GM23248 (cell line): ENCODE results near the gene PAPOLG. TPM values are rescaled to one million over a fixed set of nuclear protein-coding genes. Genes with fewer than 3 reads are reported as not detected.

Source experiments
- DNase-seq: peaks from one replicate; pipeline ENCODE4 v3.0.0-alpha.2; 2015
- H2AFZ ChIP-seq: fragments of 200-600 bp; sonication (generic); 2 replicates; pipeline ENCODE4 v1.6.1; 2016; ENCODE audit warnings: antibody characterized with exemption
- H3F3A ChIP-seq: fragments of 200-600 bp; sonication (generic); 2 replicates; pipeline ENCODE4 v1.6.1; 2016; ENCODE audit warnings: mild to moderate bottlenecking, antibody characterized with exemption, mixed run types; ENCODE audit not compliant: insufficient read depth
- H3K27ac ChIP-seq: fragments of 200-600 bp; sonication (generic); 2 replicates; pipeline ENCODE4 v1.5.1; 2016; ENCODE audit warnings: mild to moderate bottlenecking
- H3K27me3 ChIP-seq: fragments of 200-600 bp; sonication (generic); replicated peaks from 2 replicates; pipeline ENCODE4 v1.6.1; 2016; ENCODE audit warnings: mild to moderate bottlenecking; ENCODE audit not compliant: insufficient read depth
- H3K36me3 ChIP-seq: fragments of 200-600 bp; sonication (generic); 2 replicates; pipeline ENCODE4 v1.6.1; 2016; ENCODE audit warnings: low read depth, mild to moderate bottlenecking
- H3K4me1 ChIP-seq: fragments of 200-600 bp; sonication (generic); 2 replicates; pipeline ENCODE4 v1.6.1; 2016; ENCODE audit warnings: mild to moderate bottlenecking; ENCODE audit not compliant: insufficient read depth
- H3K4me2 ChIP-seq: fragments of 200-600 bp; sonication (generic); one replicate; pipeline ENCODE4 v1.6.1; 2016; ENCODE audit warnings: mild to moderate bottlenecking; ENCODE audit not compliant: unreplicated experiment
- H3K4me3 ChIP-seq: fragments of 200-600 bp; sonication (generic); 2 replicates; pipeline ENCODE4 v1.5.1; 2016; ENCODE audit warnings: mild to moderate bottlenecking
- H3K79me2 ChIP-seq: fragments of 200-600 bp; sonication (generic); 2 replicates; pipeline ENCODE4 v1.6.1; 2016; ENCODE audit warnings: mild to moderate bottlenecking; ENCODE audit not compliant: insufficient read depth
- H3K9ac ChIP-seq: fragments of 200-600 bp; sonication (generic); 2 replicates; pipeline ENCODE4 v1.6.1; 2016; ENCODE audit warnings: mild to moderate bottlenecking
- H3K9me2 ChIP-seq: fragments of 200-600 bp; sonication (generic); 2 replicates; pipeline ENCODE4 v1.6.1; 2016; ENCODE audit warnings: mixed run types, mild to moderate bottlenecking, moderate library complexity; ENCODE audit not compliant: insufficient read depth
- H3K9me3 ChIP-seq: fragments of 200-600 bp; sonication (generic); one replicate; pipeline ENCODE4 v1.6.1; 2017; ENCODE audit warnings: low read depth
- H4K20me1 ChIP-seq: fragments of 200-600 bp; sonication (generic); 2 replicates; pipeline ENCODE4 v1.6.0; 2016; ENCODE audit not compliant: insufficient read depth
- EZH2 ChIP-seq: fragments of 200-600 bp; sonication (generic); IDR thresholded peaks from 2 replicates; pipeline ENCODE4 v1.6.1; 2018; ENCODE audit warnings: antibody characterized with exemption, mild to moderate bottlenecking; ENCODE audit not compliant: insufficient read depth, poor library complexity, severe bottlenecking
- EZH2phosphoT487 ChIP-seq: fragments of 200-600 bp; sonication (generic); IDR thresholded peaks from 2 replicates; pipeline ENCODE4 v1.6.1; 2018; ENCODE audit warnings: antibody characterized with exemption, moderate library complexity, mild to moderate bottlenecking, low read depth; ENCODE audit not compliant: insufficient read depth
- WGBS, 2 experiments: methylation state at CpG; one replicate each; pipeline ENCODE4 v1.1.6; 2015 to 2017; ENCODE audit warnings: low lambda C conversion rate in 2 of 2, low coverage in 1 of 2; ENCODE audit errors: missing lambda C conversion rate in 2 of 2; 5-methylcytosine and 5-hydroxymethylcytosine counted together
- in situ Hi-C: fragments of 300-500 bp; cut with MboI; formaldehyde crosslinking; loops from 2 replicates; pipeline ENCODE4 v1.15.0; 2020
- polyA plus RNA-seq: library from polyadenylated mRNA; unstranded; fragments of >200 nt; fragmentation: Nextera tagmentation; extraction: Ambion mirVana; gene quantifications from 2 replicates; pipeline ENCODE4 v1.2.1, GENCODE V29; 2016
- total RNA-seq: library from RNA; depleted of rRNA; stranded (reverse); fragments of >200 nt; shearing (Covaris generic); gene quantifications from 2 replicates; pipeline ENCODE4 v1.2.3, GENCODE V29; 2014

Gene PAPOLG
- total and polyA plus RNA-seq, 2 experiments from 2014 or later = 8.2 to 10.9 TPM

DNA sequence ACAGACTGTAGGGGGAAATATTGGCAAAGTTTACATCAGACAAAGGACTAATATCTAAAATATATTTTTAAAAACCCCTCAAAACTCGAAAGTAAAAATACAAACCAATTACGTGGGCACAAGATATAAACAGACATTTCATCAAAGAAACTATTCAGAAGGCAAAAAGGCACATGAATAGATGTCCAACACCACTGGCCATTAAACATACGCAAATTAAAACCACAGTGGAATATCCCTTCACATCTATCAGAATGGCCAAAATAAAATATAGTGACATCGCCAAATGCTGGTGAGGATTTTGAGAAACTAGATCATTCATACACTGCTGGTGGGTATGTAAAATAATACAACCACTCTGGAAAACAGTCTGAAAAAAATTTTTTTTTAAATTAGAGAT is 30.6 kb upstream of the PAPOLG start:
- H2AFZ ChIP-seq = no peak overlapping the region
- no peaks in the 10 kb centered on the region for H3K79me2 ChIP-seq
- H3K4me2 ChIP-seq = no peak overlapping the region
- WGBS, 2 experiments = 61 to 63% methylated on average over 4 of the region's 4 CpGs
- no peaks in the 10 kb centered on the region for H3K36me3 ChIP-seq
- no peak for DNase-seq
- H4K20me1 ChIP-seq = no peaks in the 10 kb centered on the region
- H3K9ac ChIP-seq = no peak overlapping the region
- no peaks in the 10 kb centered on the region for H3K9me2 ChIP-seq
- H3K27ac ChIP-seq = no peak overlapping the region
- no peak for TF ChIP-seq EZH2phosphoT487
- no peak for TF ChIP-seq EZH2
- no peaks in the 10 kb centered on the region for H3K9me3 ChIP-seq
- no peaks in the 10 kb centered on the region for H3F3A ChIP-seq
- H3K4me3 ChIP-seq = no peak overlapping the region
- no peaks in the 10 kb centered on the region for H3K4me1 ChIP-seq
- in situ Hi-C loops = no loop called here
- no peaks in the 10 kb centered on the region for H3K27me3 ChIP-seq

- 72 to 77% methylated on average over 5 of the region's 5 CpGs for WGBS, 2 experiments
- no peaks in the 10 kb centered on the region for H3K9me2 ChIP-seq
Observed at GRCh38 chr2:60728855-60729254, 27.2 kb upstream of the PAPOLG start.

GRCh38 chr2:60735496-60736250 is 20.4 kb upstream of the PAPOLG start:
- no peak for TF ChIP-seq EZH2
- TF ChIP-seq EZH2phosphoT487 = no peak
- peak; percentile 20 for DNase-seq

More at GRCh38 chr2:60728855-60729254, 27.2 kb upstream of the PAPOLG start:
- Histone ChIP-seq H4K20me1 (no peaks in the 10 kb centered on the region), H3K4me2 (no peak overlapping the region), H3K27me3 (no peaks in the 10 kb centered on the region), H3K9me3 (no peaks in the 10 kb centered on the region), H3K36me3 (no peaks in the 10 kb centered on the region), H3K9ac (no peak overlapping the region), H3K4me3 (no peak overlapping the region), H3K27ac (no peak overlapping the region), H2AFZ (no peak overlapping the region), H3K4me1 (no peaks in the 10 kb centered on the region), H3K79me2 (no peaks in the 10 kb centered on the region), H3F3A (no peaks in the 10 kb centered on the region)
- TF ChIP-seq EZH2 = no peak
- TF ChIP-seq EZH2phosphoT487 = no peak
- no peak for DNase-seq
- in situ Hi-C loops = no loop called here

DNA sequence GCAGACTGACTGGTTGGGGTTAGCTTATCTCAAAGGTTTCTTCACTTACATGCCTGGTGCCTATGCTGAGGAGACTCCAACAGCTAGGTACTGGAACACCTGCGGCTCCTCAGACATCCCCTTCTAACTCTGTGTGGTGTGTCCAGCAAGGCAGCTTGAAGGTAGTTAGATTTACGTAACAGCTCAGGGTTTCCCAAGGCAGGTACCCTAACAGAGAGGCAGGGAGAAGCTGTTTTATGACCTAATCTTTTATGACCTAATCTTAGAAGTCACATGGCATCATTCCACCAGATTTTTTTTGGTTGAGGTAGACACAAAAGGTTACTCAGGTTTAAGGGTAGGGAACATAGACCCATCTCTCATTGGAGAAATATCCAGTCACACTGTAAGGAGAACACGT is 17.4 kb upstream of the PAPOLG start:
- no peaks in the 10 kb centered on the region for H3K9me2 ChIP-seq
- H3K27ac ChIP-seq = no peak overlapping the region
- no peaks in the 10 kb centered on the region for H3K36me3 ChIP-seq
- no peaks in the 10 kb centered on the region for H3K4me1 ChIP-seq
- no peak for DNase-seq
- in situ Hi-C loops = no loop called here
- H3K4me3 ChIP-seq = no peak overlapping the region
- H4K20me1 ChIP-seq = no peaks in the 10 kb centered on the region
- no peaks in the 10 kb centered on the region for H3F3A ChIP-seq
- H3K4me2 ChIP-seq = no peak overlapping the region
- WGBS, 2 experiments = 71 to 78% methylated on average over 3 of the region's 3 CpGs
- TF ChIP-seq EZH2phosphoT487 (no peak), EZH2 (no peak)
- H3K79me2 ChIP-seq = no peaks in the 10 kb centered on the region
- no peaks in the 10 kb centered on the region for H3K9me3 ChIP-seq
- no peak overlapping the region for H3K9ac ChIP-seq
- no peak overlapping the region for H2AFZ ChIP-seq
- H3K27me3 ChIP-seq = peaks cover 31% of the 10 kb centered on the region

More at GRCh38 chr2:60735496-60736250, 20.4 kb upstream of the PAPOLG start:
- Histone ChIP-seq H2AFZ (peak overlapping the region; percentile 69), H3K4me1 (no peaks in the 10 kb centered on the region), H3K9me3 (no peaks in the 10 kb centered on the region), H3K36me3 (no peaks in the 10 kb centered on the region), H3K79me2 (no peaks in the 10 kb centered on the region), H3K4me2 (peak overlapping the region; percentile 78), H3K27ac (no peak overlapping the region), H3K4me3 (peak overlapping the region; percentile 63), H3K9ac (no peak overlapping the region), H4K20me1 (no peaks in the 10 kb centered on the region), H3F3A (no peaks in the 10 kb centered on the region), H3K9me2 (no peaks in the 10 kb centered on the region), H3K27me3 (peaks cover 31% of the 10 kb centered on the region)
- in situ Hi-C loops = no loop called here
- WGBS, 2 experiments = 3 to 5% methylated on average over 20 to 46 of the region's 46 CpGs

- no peaks in the 10 kb centered on the region for H3K9me2 ChIP-seq
- no peak overlapping the region for H3K4me3 ChIP-seq
- WGBS, 2 experiments = 76 to 80% methylated on average over 6 of the region's 6 CpGs
- H2AFZ ChIP-seq = no peak overlapping the region
- no peak overlapping the region for H3K9ac ChIP-seq
- H3K9me3 ChIP-seq = no peaks in the 10 kb centered on the region
- H3K4me1 ChIP-seq = no peaks in the 10 kb centered on the region
- H3K4me2 ChIP-seq = no peak overlapping the region
- H3K79me2 ChIP-seq = no peaks in the 10 kb centered on the region
- no peaks in the 10 kb centered on the region for H3F3A ChIP-seq
- H3K27me3 ChIP-seq = peaks cover 31% of the 10 kb centered on the region
- TF ChIP-seq EZH2phosphoT487 (no peak), EZH2 (no peak)
- DNase-seq = no peak
- H4K20me1 ChIP-seq = no peaks in the 10 kb centered on the region
- in situ Hi-C loops = no loop called here
- H3K27ac ChIP-seq = no peak overlapping the region
- no peaks in the 10 kb centered on the region for H3K36me3 ChIP-seq
Observed at GRCh38 chr2:60739156-60739555, 16.9 kb upstream of the PAPOLG start.
